K562 (cell line): ENCODE data around the gene NUDT14. TPM values are rescaled to one million over a fixed set of nuclear protein-coding genes. Genes with fewer than 3 reads are reported as not detected.

Experiments used
- ATAC-seq: fragments of 200-7000 bp; cut with Tn5 transposase; 3 replicates; pipeline ENCODE4 v1.9.1; 2020; ENCODE audit warnings: moderate library complexity
- BruUV-seq: library from RNA; stranded (reverse); fragments of 400-500 nt; replicated peaks from 2 replicates; lab custom pipeline; 2021; lab: Mats Ljungman, UMichigan
- CTCF ChIA-PET: fragments of 300-600 bp; formaldehyde crosslinking; extraction: SDS; loops from one replicate; lab custom pipeline; 2021; ENCODE audit warnings: low intra/inter-chr PET ratio; lab: Yijun Ruan, JAX
- POLR2A ChIA-PET: fragments of 300-600, 350-650 bp; sonication (Branson Sonifier 250); formaldehyde crosslinking; extraction: SDS; loops from one replicate; lab custom pipeline; 2021; ENCODE audit warnings: antibody characterized with exemption, inconsistent platforms; lab: Yijun Ruan, JAX
- DNase-seq, 4 experiments: peaks; one replicate each; pipeline versions ENCODE4 v3.0.0 to v3.0.0-alpha.2; 2011 to 2018; ENCODE audit warnings: low spot score in 3 of 4, mixed read lengths in 3 of 4; ENCODE audit errors: extremely low read depth in 1 of 4
- FAIRE-seq: peaks from 2 replicates; lab custom pipeline; 2011; peaks lifted over from hg19 to GRCh38; lab: Jason Lieb, UNC
- H2AFZ ChIP-seq: 2 replicates; pipeline ENCODE4 v1.6.0; 2011; ENCODE audit warnings: low read depth, low read length, control low read depth, inconsistent platforms
- H3K27ac ChIP-seq: fragments of 200-600 bp; 3 replicates; pipeline ENCODE4 v1.8.0; 2011; ENCODE audit warnings: low read depth, mild to moderate bottlenecking, control low read depth, inconsistent platforms, low read length, moderate library complexity, mixed read lengths; ENCODE audit errors: extremely low read depth
- H3K27me3 ChIP-seq, 2 experiments: fragments of 300-600 bp in 1 of 2; 2 replicates in 1 of 2; 3 replicates in 1 of 2; pipeline versions ENCODE4 v1.6.0 to v1.8.0; 2011; ENCODE audit warnings: inconsistent platforms in 2 of 2, low read length in 2 of 2, mild to moderate bottlenecking in 1 of 2, mixed read lengths in 1 of 2, moderate library complexity in 1 of 2; ENCODE audit not compliant: control insufficient read depth in 2 of 2, insufficient read depth in 2 of 2
- H3K36me3 ChIP-seq: fragments of 300-600 bp; 3 replicates; pipeline ENCODE4 v1.8.0; 2011; ENCODE audit warnings: mild to moderate bottlenecking, low read length, inconsistent platforms; ENCODE audit not compliant: control insufficient read depth, insufficient read depth
- H3K4me1 ChIP-seq, 2 experiments: fragments of 200-600 bp in 1 of 2; replicated peaks in 1 of 2; 2 replicates in 1 of 2; 3 replicates in 1 of 2; pipeline versions ENCODE4 v1.5.1 to v1.8.0; 2011; ENCODE audit warnings: inconsistent platforms in 2 of 2, low read length in 2 of 2, mild to moderate bottlenecking in 1 of 2, mixed read lengths in 1 of 2, moderate library complexity in 1 of 2; ENCODE audit not compliant: control insufficient read depth in 2 of 2, insufficient read depth in 2 of 2
- H3K4me2 ChIP-seq: 2 replicates; pipeline ENCODE4 v1.6.1; 2011; ENCODE audit warnings: low read length, control low read depth, inconsistent platforms, mixed read lengths; ENCODE audit not compliant: insufficient read depth
- H3K4me3 ChIP-seq: fragments of 200-600 bp; sonication (generic), shearing (Covaris generic); 2 replicates; pipeline ENCODE4 v1.5.1; 2016; ENCODE audit warnings: control low read depth, inconsistent platforms
- H3K79me2 ChIP-seq: fragments of 200-600 bp; 3 replicates; pipeline ENCODE4 v1.8.0; 2011; ENCODE audit warnings: low read length, inconsistent platforms; ENCODE audit not compliant: control insufficient read depth, insufficient read depth
- H3K9ac ChIP-seq, 2 experiments: 2 replicates each; pipeline versions ENCODE4 v1.6.0 to v1.6.1; 2011; ENCODE audit warnings: low read depth in 2 of 2, low read length in 2 of 2, control low read depth in 1 of 2, inconsistent platforms in 1 of 2, mild to moderate bottlenecking in 1 of 2, mixed read lengths in 1 of 2; ENCODE audit not compliant: insufficient read depth in 1 of 2
- H3K9me1 ChIP-seq: one replicate; pipeline ENCODE4 v1.6.0; 2011; ENCODE audit warnings: inconsistent platforms, mild to moderate bottlenecking, low read length, moderate library complexity; ENCODE audit not compliant: control insufficient read depth, insufficient read depth
- H3K9me3 ChIP-seq: replicated peaks from 2 replicates; pipeline ENCODE4 v1.5.1; 2011; ENCODE audit warnings: low read depth, low read length, inconsistent platforms; ENCODE audit not compliant: control insufficient read depth, insufficient read depth
- H4K20me1 ChIP-seq: replicated peaks from 2 replicates; pipeline ENCODE4 v1.6.1; 2011; ENCODE audit warnings: low read length, inconsistent platforms, mixed read lengths; ENCODE audit not compliant: control insufficient read depth, insufficient read depth
- CHD4 ChIP-seq: fragments of 200-600 bp; sonication (generic); IDR thresholded peaks from 3 replicates; pipeline ENCODE4 v1.6.1; 2012; ENCODE audit warnings: low read depth, mild to moderate bottlenecking, mixed read lengths, low read length, inconsistent platforms; ENCODE audit not compliant: insufficient read depth, insufficient replicate concordance, poor library complexity, severe bottlenecking
- HDAC3 ChIP-seq: fragments of 450-650 bp; IDR thresholded peaks from 2 replicates; pipeline ENCODE4 v1.6.1; 2018; ENCODE audit warnings: borderline replicate concordance, mild to moderate bottlenecking, moderate library complexity; ENCODE audit not compliant: partially characterized antibody
- MAZ ChIP-seq, 2 experiments: fragments of 450-650 bp in 1 of 2; sonication (generic) in 1 of 2; formaldehyde crosslinking; IDR thresholded peaks in 1 of 2; conservative IDR thresholded peaks in 1 of 2; 2 replicates each; pipeline versions ENCODE4 v1.4.0 to v1.5.0; 2020; ENCODE audit warnings: mild to moderate bottlenecking in 1 of 2, missing genetic modification reagents in 1 of 2
- NFATC3 ChIP-seq: fragments of 450-650 bp; IDR thresholded peaks from 2 replicates; pipeline ENCODE4 v1.6.1; 2017; ENCODE audit warnings: mild to moderate bottlenecking
- POLR3G ChIP-seq: IDR thresholded peaks from 2 replicates; pipeline ENCODE4 v1.6.1; 2011; ENCODE audit not compliant: insufficient read length, insufficient replicate concordance; ENCODE audit errors: extremely low read depth
- POU5F1 ChIP-seq: fragments of 150-350 bp; IDR thresholded peaks from 2 replicates; pipeline ENCODE4 v1.6.1; 2014; ENCODE audit warnings: borderline replicate concordance, low read length, low read depth, mild to moderate bottlenecking; ENCODE audit not compliant: partially characterized antibody
- ZNF121 ChIP-seq: sonication (generic); formaldehyde crosslinking; conservative IDR thresholded peaks from 2 replicates; pipeline ENCODE4 v1.8.0; 2022; ENCODE audit warnings: missing genetic modification reagents
- ZNF561 ChIP-seq: fragments of 450-650 bp; formaldehyde crosslinking; conservative IDR thresholded peaks from 2 replicates; pipeline ENCODE4 v1.4.0; 2020; ENCODE audit warnings: mild to moderate bottlenecking, moderate library complexity
- ZNF57 ChIP-seq: fragments of 450-650 bp; formaldehyde crosslinking; IDR thresholded peaks from 2 replicates; pipeline ENCODE4 v1.4.0; 2020; ENCODE audit warnings: mild to moderate bottlenecking, moderate library complexity
- ZNF75A ChIP-seq: fragments of 450-650 bp; formaldehyde crosslinking; IDR thresholded peaks from 2 replicates; pipeline ENCODE4 v1.4.0; 2020; ENCODE audit warnings: mild to moderate bottlenecking
- WGBS: fragments of 100-300 bp; shearing (Covaris generic); methylation state at CpG from one replicate; pipeline ENCODE4 v1.1.6; 2016; ENCODE audit warnings: low coverage, mixed read lengths; ENCODE audit not compliant: insufficient coverage; ENCODE audit errors: missing lambda C conversion rate; 5-methylcytosine and 5-hydroxymethylcytosine counted together
- in situ Hi-C: fragments of 300-500 bp; cut with MboI; formaldehyde crosslinking; loops from 4 replicates; pipeline ENCODE4 v1.15.0; 2018; ENCODE audit warnings: inconsistent platforms, mixed read lengths
- intact Hi-C: fragments of 100-400 bp; cut with micrococcal nuclease; formaldehyde crosslinking; loops from 2 replicates; pipeline ENCODE4 v1.14.2; 2022
- polyA plus RNA-seq, 8 experiments: library from polyadenylated mRNA; depleted of rRNA in 4 of 8; stranded (reverse) in 5 of 8; unstranded in 3 of 8; fragments of >200 nt; fragmentation: Nextera tagmentation in 2 of 8; fragmentation: Illumina TruSeq in 1 of 8; extraction: Ambion mirVana in 2 of 8; extraction: Trizol in 1 of 8; gene quantifications; 2 replicates each; pipeline versions ENCODE4 v1.2.1 to v1.2.3, GENCODE V29; 2011 to 2014; ENCODE audit warnings: inconsistent platforms in 1 of 8, missing spikeins in 1 of 8
- total RNA-seq, 7 experiments: library from RNA; depleted of rRNA in 6 of 7; stranded (reverse); fragments of >200 nt in 6 of 7; fragmentation: Illumina TruSeq in 2 of 7; extraction: Trizol in 2 of 7; gene quantifications; 2 replicates each; pipeline versions ENCODE4 v1.2.1 to v1.2.3, GENCODE V29; 2011 to 2021; ENCODE audit warnings: low replicate concordance in 1 of 7
- TF ChIP-seq, protein P1 (sequence below), 2 experiments: fragments of 450-650 bp in 1 of 2; sonication (generic) in 1 of 2; formaldehyde crosslinking in 1 of 2; IDR thresholded peaks; 2 replicates each; pipeline versions ENCODE4 v1.7.1 to v1.9.0; 2016 to 2022; ENCODE audit warnings: inconsistent platforms in 1 of 2, mild to moderate bottlenecking in 1 of 2, missing genetic modification reagents in 1 of 2
- TF ChIP-seq, protein P2 (sequence below): sonication (generic); formaldehyde crosslinking; IDR thresholded peaks from 2 replicates; pipeline ENCODE4 v1.9.0; 2022; ENCODE audit warnings: mild to moderate bottlenecking, missing genetic modification reagents

Gene NUDT14
- total and polyA plus RNA-seq, 9 of the 15 experiments (the other 6 are each of a cell fraction or from before 2014, with no cell fraction given): 0.14 to 16.3 (median 8.2) TPM

DNA sequence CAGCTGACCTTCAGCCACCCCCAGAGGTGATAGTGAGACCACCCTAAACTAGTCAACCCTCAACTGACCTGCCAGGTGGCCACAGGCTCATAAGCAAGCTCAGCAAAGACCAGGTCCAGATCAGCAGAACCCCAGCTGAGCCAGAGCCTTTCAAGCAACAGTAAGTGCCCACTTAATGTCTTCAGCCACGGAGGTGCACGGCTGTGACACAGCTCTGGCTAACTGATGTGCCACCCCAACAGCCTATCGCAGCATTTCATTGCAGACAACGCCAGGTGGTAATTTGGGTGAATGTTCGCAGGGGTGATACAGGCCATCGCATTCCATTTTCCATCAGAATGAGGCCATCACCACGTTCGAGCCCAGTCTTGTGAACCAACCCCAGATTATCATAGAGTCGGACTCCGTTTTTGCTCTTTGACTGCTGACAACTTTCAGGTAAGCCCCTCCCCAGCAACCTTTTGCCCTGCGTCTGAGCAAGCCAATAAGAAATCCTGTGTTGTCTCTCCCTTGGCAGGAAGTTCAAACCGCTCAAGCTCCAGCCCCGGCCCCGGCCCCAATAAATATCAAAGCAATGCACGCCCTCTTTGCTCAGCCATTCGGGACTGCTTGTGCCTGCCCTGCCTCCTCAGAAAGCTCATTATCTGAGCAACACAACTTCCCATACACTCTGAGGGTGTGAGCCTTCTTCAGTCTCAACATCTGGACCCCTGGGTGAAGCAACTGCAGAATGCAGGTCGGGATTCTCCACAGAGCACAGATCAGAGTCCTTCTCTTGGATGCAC, 56.9 kb downstream of the NUDT14 start:
- in situ Hi-C loops: no loop called here
- Histone ChIP-seq H3K4me2 (no peak overlapping the region), H3K36me3 (no peaks in the 10 kb centered on the region), H3K4me1 (no peaks in the 10 kb centered on the region), H3K9ac (no peak overlapping the region), H3K9me3 (no peaks in the 10 kb centered on the region), H3K27ac (no peak overlapping the region), H3K4me3 (no peak overlapping the region), H2AFZ (no peak overlapping the region), H3K79me2 (no peaks in the 10 kb centered on the region), H3K27me3 (peaks cover 11 to 59% of the 10 kb centered on the region in 2 experiments; a peak in 4 of 5 replicates), H4K20me1 (no peaks in the 10 kb centered on the region), H3K9me1 (no peaks in the 10 kb centered on the region)
- 3% methylated on average over 13 of the region's 17 CpGs for WGBS
- intact Hi-C loops: no loop called here
- peak in 1 of 4 experiments; percentile 2 for DNase-seq
- BruUV-seq: no TSS peak
- ChIA-PET CTCF (no interaction called here), POLR2A (no interaction called here)
- no peak for ATAC-seq
- no peak for FAIRE-seq
- TF ChIP-seq NFATC3 (no peak), ZNF561 (CRISPR knock-in tag) (no peak), ZNF121 (CRISPR knock-in tag) (no peak), CHD4 (no peak), MAZ (CRISPR knock-in tag; conservative IDR thresholded peaks at IDR 0.05 in 1 of 2, IDR thresholded peaks at IDR 0.05 in 1 of 2) (no peak), HDAC3 (no peak), ZNF57 (CRISPR knock-in tag) (no peak), POLR3G (no peak), ZNF75A (CRISPR knock-in tag) (no peak), POU5F1 (no peak)
- TF ChIP-seq, protein P1, sequence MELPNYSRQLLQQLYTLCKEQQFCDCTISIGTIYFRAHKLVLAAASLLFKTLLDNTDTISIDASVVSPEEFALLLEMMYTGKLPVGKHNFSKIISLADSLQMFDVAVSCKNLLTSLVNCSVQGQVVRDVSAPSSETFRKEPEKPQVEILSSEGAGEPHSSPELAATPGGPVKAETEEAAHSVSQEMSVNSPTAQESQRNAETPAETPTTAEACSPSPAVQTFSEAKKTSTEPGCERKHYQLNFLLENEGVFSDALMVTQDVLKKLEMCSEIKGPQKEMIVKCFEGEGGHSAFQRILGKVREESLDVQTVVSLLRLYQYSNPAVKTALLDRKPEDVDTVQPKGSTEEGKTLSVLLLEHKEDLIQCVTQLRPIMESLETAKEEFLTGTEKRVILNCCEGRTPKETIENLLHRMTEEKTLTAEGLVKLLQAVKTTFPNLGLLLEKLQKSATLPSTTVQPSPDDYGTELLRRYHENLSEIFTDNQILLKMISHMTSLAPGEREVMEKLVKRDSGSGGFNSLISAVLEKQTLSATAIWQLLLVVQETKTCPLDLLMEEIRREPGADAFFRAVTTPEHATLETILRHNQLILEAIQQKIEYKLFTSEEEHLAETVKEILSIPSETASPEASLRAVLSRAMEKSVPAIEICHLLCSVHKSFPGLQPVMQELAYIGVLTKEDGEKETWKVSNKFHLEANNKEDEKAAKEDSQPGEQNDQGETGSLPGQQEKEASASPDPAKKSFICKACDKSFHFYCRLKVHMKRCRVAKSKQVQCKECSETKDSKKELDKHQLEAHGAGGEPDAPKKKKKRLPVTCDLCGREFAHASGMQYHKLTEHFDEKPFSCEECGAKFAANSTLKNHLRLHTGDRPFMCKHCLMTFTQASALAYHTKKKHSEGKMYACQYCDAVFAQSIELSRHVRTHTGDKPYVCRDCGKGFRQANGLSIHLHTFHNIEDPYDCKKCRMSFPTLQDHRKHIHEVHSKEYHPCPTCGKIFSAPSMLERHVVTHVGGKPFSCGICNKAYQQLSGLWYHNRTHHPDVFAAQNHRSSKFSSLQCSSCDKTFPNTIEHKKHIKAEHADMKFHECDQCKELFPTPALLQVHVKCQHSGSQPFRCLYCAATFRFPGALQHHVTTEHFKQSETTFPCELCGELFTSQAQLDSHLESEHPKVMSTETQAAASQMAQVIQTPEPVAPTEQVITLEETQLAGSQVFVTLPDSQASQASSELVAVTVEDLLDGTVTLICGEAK (IDR thresholded peaks at IDR 0.05): no peak
- TF ChIP-seq, protein P1 (CRISPR knock-in tag; IDR thresholded peaks at IDR 0.05): no peak
- TF ChIP-seq, protein P2, sequence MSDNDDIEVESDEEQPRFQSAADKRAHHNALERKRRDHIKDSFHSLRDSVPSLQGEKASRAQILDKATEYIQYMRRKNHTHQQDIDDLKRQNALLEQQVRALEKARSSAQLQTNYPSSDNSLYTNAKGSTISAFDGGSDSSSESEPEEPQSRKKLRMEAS (CRISPR knock-in tag): no peak
